ENCODE measurements around the gene SCLT1.

DNA sequence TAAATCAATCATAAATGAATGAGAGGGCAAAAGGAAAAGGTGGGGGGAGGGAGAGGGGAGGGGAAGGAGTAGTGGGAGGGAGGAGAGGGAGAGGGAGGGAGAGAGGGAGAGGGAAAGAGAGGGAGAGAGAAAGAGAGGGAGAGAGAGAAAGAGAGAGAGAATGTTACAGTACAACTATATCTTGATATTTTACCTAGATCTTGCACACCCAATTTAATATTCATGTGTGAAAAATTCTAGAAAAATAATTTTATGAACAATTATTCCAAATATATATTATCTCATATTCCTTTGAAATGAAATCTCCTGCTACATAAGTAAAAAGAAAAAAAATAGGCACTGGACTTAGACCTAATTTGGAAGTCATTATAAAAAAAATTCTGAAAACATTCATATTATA, 120.0 kb downstream of the SCLT1 start:
- TF ChIP-seq, protein P1, sequence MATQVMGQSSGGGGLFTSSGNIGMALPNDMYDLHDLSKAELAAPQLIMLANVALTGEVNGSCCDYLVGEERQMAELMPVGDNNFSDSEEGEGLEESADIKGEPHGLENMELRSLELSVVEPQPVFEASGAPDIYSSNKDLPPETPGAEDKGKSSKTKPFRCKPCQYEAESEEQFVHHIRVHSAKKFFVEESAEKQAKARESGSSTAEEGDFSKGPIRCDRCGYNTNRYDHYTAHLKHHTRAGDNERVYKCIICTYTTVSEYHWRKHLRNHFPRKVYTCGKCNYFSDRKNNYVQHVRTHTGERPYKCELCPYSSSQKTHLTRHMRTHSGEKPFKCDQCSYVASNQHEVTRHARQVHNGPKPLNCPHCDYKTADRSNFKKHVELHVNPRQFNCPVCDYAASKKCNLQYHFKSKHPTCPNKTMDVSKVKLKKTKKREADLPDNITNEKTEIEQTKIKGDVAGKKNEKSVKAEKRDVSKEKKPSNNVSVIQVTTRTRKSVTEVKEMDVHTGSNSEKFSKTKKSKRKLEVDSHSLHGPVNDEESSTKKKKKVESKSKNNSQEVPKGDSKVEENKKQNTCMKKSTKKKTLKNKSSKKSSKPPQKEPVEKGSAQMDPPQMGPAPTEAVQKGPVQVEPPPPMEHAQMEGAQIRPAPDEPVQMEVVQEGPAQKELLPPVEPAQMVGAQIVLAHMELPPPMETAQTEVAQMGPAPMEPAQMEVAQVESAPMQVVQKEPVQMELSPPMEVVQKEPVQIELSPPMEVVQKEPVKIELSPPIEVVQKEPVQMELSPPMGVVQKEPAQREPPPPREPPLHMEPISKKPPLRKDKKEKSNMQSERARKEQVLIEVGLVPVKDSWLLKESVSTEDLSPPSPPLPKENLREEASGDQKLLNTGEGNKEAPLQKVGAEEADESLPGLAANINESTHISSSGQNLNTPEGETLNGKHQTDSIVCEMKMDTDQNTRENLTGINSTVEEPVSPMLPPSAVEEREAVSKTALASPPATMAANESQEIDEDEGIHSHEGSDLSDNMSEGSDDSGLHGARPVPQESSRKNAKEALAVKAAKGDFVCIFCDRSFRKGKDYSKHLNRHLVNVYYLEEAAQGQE (IDR thresholded peaks at IDR 0.05; ENCODE audit: insufficient read depth in 1 of 2, low read depth in 2 of 2, low read length in 2 of 2), result no peak
- TF ChIP-seq POLR2AphosphoS5 (IDR thresholded peaks at IDR 0.05; ENCODE audit: low read depth, low read length), result no peak
